IMR-90 (cell line): ENCODE results near the gene ARHGEF1. TPM values are rescaled to one million over a fixed set of nuclear protein-coding genes. Genes with fewer than 3 reads are reported as not detected.

Experiments used
- ATAC-seq: fragments of 200-7000 bp; cut with Tn5 transposase; 2 replicates; pipeline ENCODE4 v1.9.1; 2020; ENCODE audit warnings: low read depth, mild to moderate bottlenecking, moderate library complexity
- BruUV-seq: library from RNA; stranded (reverse); fragments of 400-500 nt; replicated peaks from 2 replicates; lab custom pipeline; 2021; lab: Mats Ljungman, UMichigan
- CTCF ChIA-PET: fragments of 300-600 bp; formaldehyde crosslinking; extraction: SDS; loops from one replicate; lab custom pipeline; 2021; ENCODE audit warnings: antibody characterized with exemption; lab: Yijun Ruan, JAX
- POLR2A ChIA-PET: fragments of 300-600 bp; sonication (Branson Sonifier 250); formaldehyde crosslinking; loops from one replicate; lab custom pipeline; 2022; ENCODE audit warnings: antibody characterized with exemption; ENCODE audit not compliant: unreplicated experiment; lab: Charles Lee
- DNase-seq: peaks from one replicate; pipeline ENCODE4 v3.0.0; 2013
- H2AFZ ChIP-seq: replicated peaks from 2 replicates; pipeline ENCODE3; 2013; ENCODE audit warnings: low read length, mild to moderate bottlenecking; ENCODE audit not compliant: poor library complexity
- H2AK5ac ChIP-seq: 2 replicates; pipeline ENCODE4 v1.6.1; 2013; ENCODE audit warnings: low read depth, low read length, inconsistent platforms
- H2AK9ac ChIP-seq: replicated peaks from 2 replicates; pipeline ENCODE3; 2013; ENCODE audit warnings: mild to moderate bottlenecking, low read depth, low read length, moderate library complexity; ENCODE audit not compliant: poor library complexity
- H2BK120ac ChIP-seq: 2 replicates; pipeline ENCODE4 v1.6.1; 2013; ENCODE audit warnings: low read depth, low read length, inconsistent platforms
- H2BK15ac ChIP-seq: 3 replicates; pipeline ENCODE4 v1.6.1; 2013; ENCODE audit warnings: low read depth, low read length, inconsistent platforms
- H2BK20ac ChIP-seq: 2 replicates; pipeline ENCODE4 v1.6.1; 2013; ENCODE audit warnings: low read depth, mild to moderate bottlenecking, inconsistent platforms, low read length, moderate library complexity
- H2BK5ac ChIP-seq: 2 replicates; pipeline ENCODE4 v1.6.1; 2013; ENCODE audit warnings: mild to moderate bottlenecking, low read depth, low read length, inconsistent platforms; ENCODE audit not compliant: poor library complexity, severe bottlenecking
- H3K14ac ChIP-seq: replicated peaks from 2 replicates; pipeline ENCODE4 v1.6.1; 2013; ENCODE audit warnings: low read depth, low read length, inconsistent platforms
- H3K18ac ChIP-seq: 2 replicates; pipeline ENCODE4 v1.6.1; 2013; ENCODE audit warnings: low read depth, low read length, control low read depth
- H3K23ac ChIP-seq: 2 replicates; pipeline ENCODE4 v1.6.1; 2013; ENCODE audit warnings: low read depth, low read length, inconsistent platforms
- H3K27ac ChIP-seq: 2 replicates; pipeline ENCODE4 v1.5.1; 2013; ENCODE audit warnings: mild to moderate bottlenecking, control low read depth, low read length; ENCODE audit not compliant: insufficient read depth
- H3K27me3 ChIP-seq: 2 replicates; pipeline ENCODE4 v1.6.1; 2013; ENCODE audit warnings: low read length; ENCODE audit not compliant: control insufficient read depth, insufficient read depth
- H3K36me3 ChIP-seq: 2 replicates; pipeline ENCODE4 v1.6.1; 2013; ENCODE audit warnings: low read length, mixed read lengths; ENCODE audit not compliant: control insufficient read depth, insufficient read depth
- H3K4ac ChIP-seq: 2 replicates; pipeline ENCODE4 v1.6.1; 2013; ENCODE audit warnings: low read depth, low read length, inconsistent platforms
- H3K4me1 ChIP-seq: 2 replicates; pipeline ENCODE4 v1.6.1; 2013; ENCODE audit warnings: low read length, mixed read lengths; ENCODE audit not compliant: control insufficient read depth, insufficient read depth
- H3K4me2 ChIP-seq: 2 replicates; pipeline ENCODE4 v1.6.1; 2013; ENCODE audit warnings: low read depth, mild to moderate bottlenecking, control low read depth, low read length, moderate library complexity
- H3K4me3 ChIP-seq: 2 replicates; pipeline ENCODE4 v1.5.1; 2013; ENCODE audit warnings: low read depth, mild to moderate bottlenecking, control low read depth, low read length, moderate library complexity; ENCODE audit not compliant: insufficient read depth
- H3K56ac ChIP-seq: 2 replicates; pipeline ENCODE4 v1.6.1; 2013; ENCODE audit warnings: low read length, inconsistent platforms; ENCODE audit not compliant: insufficient read depth; ENCODE audit errors: extremely low read depth
- H3K79me1 ChIP-seq, 2 experiments: 2 replicates each; pipeline ENCODE4 v1.6.1; 2013; ENCODE audit warnings: low read length in 2 of 2, inconsistent platforms in 1 of 2, low read depth in 1 of 2
- H3K9ac ChIP-seq: 2 replicates; pipeline ENCODE4 v1.6.1; 2013; ENCODE audit warnings: low read depth, low read length, control low read depth
- H3K9me1 ChIP-seq: 2 replicates; pipeline ENCODE4 v1.6.1; 2013; ENCODE audit warnings: low read length, inconsistent platforms; ENCODE audit not compliant: insufficient read depth
- H3K9me3 ChIP-seq: 2 replicates; pipeline ENCODE4 v1.6.1; 2013; ENCODE audit warnings: low read length; ENCODE audit not compliant: control insufficient read depth, insufficient read depth
- H4K20me1 ChIP-seq: 2 replicates; pipeline ENCODE4 v1.6.1; 2013; ENCODE audit warnings: low read length, inconsistent platforms; ENCODE audit not compliant: insufficient read depth
- H4K5ac ChIP-seq: 2 replicates; pipeline ENCODE4 v1.6.1; 2013; ENCODE audit warnings: mild to moderate bottlenecking, low read depth, low read length, control low read depth
- H4K8ac ChIP-seq, 2 experiments: 2 replicates each; pipeline ENCODE4 v1.6.1; 2013; ENCODE audit warnings: low read depth in 2 of 2, low read length in 2 of 2, control low read depth in 1 of 2, inconsistent platforms in 1 of 2
- H4K91ac ChIP-seq: 2 replicates; pipeline ENCODE4 v1.6.1; 2013; ENCODE audit warnings: low read depth, low read length, inconsistent platforms; ENCODE audit not compliant: insufficient read depth
- FOS ChIP-seq: fragments of 150-350 bp; IDR thresholded peaks from 2 replicates; pipeline ENCODE4 v1.6.1; 2016; ENCODE audit warnings: low read depth, low read length
- WGBS, 2 experiments: methylation state at CpG; one replicate each; pipeline versions ENCODE4 v1.1.5 to v1.1.7; 2013; ENCODE audit warnings: missing lambda C conversion rate in 2 of 2; ENCODE audit not compliant: insufficient read length in 1 of 2; ENCODE audit errors: extremely low coverage in 2 of 2; 5-methylcytosine and 5-hydroxymethylcytosine counted together
- dilution Hi-C: fragments of 300-500 bp; cut with HindIII; formaldehyde crosslinking; loops from one replicate; pipeline ENCODE4 v1.14.3; 2018; ENCODE audit warnings: low sequenced_read_pairs; ENCODE audit not compliant: unreplicated experiment
- in situ Hi-C: fragments of 300-500 bp; cut with MboI; formaldehyde crosslinking; loops from 3 replicates; pipeline ENCODE4 v1.14.3; 2019; ENCODE audit warnings: low sequenced_read_pairs, inconsistent platforms, mixed read lengths
- intact Hi-C: fragments of 100-400 bp; cut with micrococcal nuclease; formaldehyde crosslinking; loops from 2 replicates; pipeline ENCODE4 v1.10.0; 2022
- polyA plus RNA-seq, 3 experiments: library from polyadenylated mRNA; depleted of rRNA; stranded (reverse); fragments of >200 nt; gene quantifications; 2 replicates each; pipeline ENCODE4 v1.2.3, GENCODE V29; 2012; ENCODE audit warnings: low replicate concordance in 1 of 3
- total RNA-seq: library from RNA; depleted of rRNA; stranded (reverse); fragments of >200 nt; gene quantifications from 2 replicates; pipeline ENCODE4 v1.2.3, GENCODE V29; 2012

The ARHGEF1 gene
- total and polyA plus RNA-seq, 2 of the 4 experiments (the other 2 are of a cell fraction): 11.5 to 47.1 TPM

- 75% methylated on average over 4 of the region's 9 CpGs; no CpG with 5 or more reads in 1 of the 2 experiments for WGBS, 2 experiments
- H4K8ac ChIP-seq: no peak overlapping the region; a peak in 1 of 4 replicates
- intact Hi-C loops: no loop called here
- peaks cover 49% of the 10 kb centered on the region for H3K36me3 ChIP-seq
- H2BK20ac ChIP-seq: no peak overlapping the region
- H4K91ac ChIP-seq: no peak overlapping the region
- no peak overlapping the region for H3K4ac ChIP-seq
- ChIA-PET POLR2A (no interaction called here), CTCF (interaction anchor here (0.7 kb wide), 1 partner anchor 498 kb away, joined by 7 read pairs; the partner anchor contains the start of gene B9D2)
- BruUV-seq: TSS peak; percentile 45
- DNase-seq: no peak
- H3K14ac ChIP-seq: no peak overlapping the region
- peak overlapping the region; percentile 100; the same call in 1 of the 2 replicates for H3K9ac ChIP-seq
- no peak overlapping the region for H2BK15ac ChIP-seq
- H3K18ac ChIP-seq: no peak overlapping the region
- no peak for ATAC-seq
- dilution Hi-C loops: no loop called here
- peaks cover 61% of the 10 kb centered on the region for H4K20me1 ChIP-seq
- H3K4me1 ChIP-seq: peaks cover 12% of the 10 kb centered on the region
- no peak overlapping the region for H3K4me3 ChIP-seq
- H3K9me3 ChIP-seq: no peaks in the 10 kb centered on the region
- in situ Hi-C loops: no loop called here
- H2AK9ac ChIP-seq: no peak overlapping the region
- peak overlapping the region; percentile 90; the same call in 1 of the 2 replicates for H3K23ac ChIP-seq
- no peak overlapping the region for H2AFZ ChIP-seq
- peak overlapping the region; percentile 100 for H3K4me2 ChIP-seq
- H2BK120ac ChIP-seq: no peak overlapping the region
- peaks cover 16 to 57% of the 10 kb centered on the region in 2 experiments for H3K79me1 ChIP-seq
- H3K9me1 ChIP-seq: peaks cover 24% of the 10 kb centered on the region
- no peaks in the 10 kb centered on the region for H3K27me3 ChIP-seq
- TF ChIP-seq FOS: no peak
- H3K27ac ChIP-seq: no peak overlapping the region
- H3K56ac ChIP-seq: no peak overlapping the region
- no peak overlapping the region for H2BK5ac ChIP-seq
- H4K5ac ChIP-seq: no peak overlapping the region
- H2AK5ac ChIP-seq: no peak overlapping the region
These were observed 21.1 kb upstream of the ARHGEF1 start for GRCh38 chr19:41861846-41862245.
